ENCODE results near the gene TMEM272.
A peak's percentile ranks its signal among the peaks of the same experiment; 100 is the strongest.

TMEM272 gene

DNA sequence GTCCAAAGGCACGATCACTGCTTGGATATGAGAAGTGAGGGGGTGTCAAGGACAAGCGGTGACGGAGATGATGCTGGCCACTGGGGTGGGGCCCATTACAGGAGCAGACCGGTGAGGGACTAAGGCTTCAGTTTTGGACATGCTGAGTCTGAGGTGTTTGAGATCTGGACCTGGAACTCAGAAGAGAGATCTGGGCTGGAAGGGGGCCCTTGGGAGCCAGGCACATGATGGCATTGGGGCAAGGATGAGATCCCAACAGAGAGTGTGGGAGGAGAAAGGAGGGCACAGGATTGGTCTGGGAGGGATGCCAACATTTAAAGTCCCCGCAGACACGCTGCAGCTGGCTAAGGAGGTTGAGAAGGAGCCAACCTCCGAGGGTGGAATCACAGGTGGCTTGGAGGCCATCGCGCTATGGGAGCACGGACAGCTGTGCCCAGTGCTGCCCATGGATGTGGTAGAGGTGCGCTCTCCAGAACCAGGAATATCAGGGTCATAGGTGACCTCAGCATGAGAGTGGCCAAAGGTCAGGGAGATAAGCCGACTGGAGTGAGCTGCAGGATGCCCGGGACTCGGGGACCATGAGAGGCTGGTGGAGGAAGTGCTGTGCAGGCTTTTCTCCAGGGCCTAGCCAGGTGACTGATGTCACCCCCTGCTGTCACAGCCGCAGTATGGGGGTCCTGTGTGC is 62.8 kb downstream of the TMEM272 start:
- no peak for ATAC-seq
- no peak for TF ChIP-seq ESRRG (CRISPR knock-in tag; IDR thresholded peaks at IDR 0.05)
- TF ChIP-seq ZNF565 (CRISPR knock-in tag; conservative IDR thresholded peaks at IDR 0.05; ENCODE audit: low read depth), result no peak
- no peak for TF ChIP-seq ZC3H10 (CRISPR knock-in tag; IDR thresholded peaks at IDR 0.05)
- TF ChIP-seq ZNF8 (CRISPR knock-in tag; IDR thresholded peaks at IDR 0.05), result no peak
- TF ChIP-seq ZFP30 (CRISPR knock-in tag; IDR thresholded peaks at IDR 0.05), result no peak
- TF ChIP-seq, protein P1, sequence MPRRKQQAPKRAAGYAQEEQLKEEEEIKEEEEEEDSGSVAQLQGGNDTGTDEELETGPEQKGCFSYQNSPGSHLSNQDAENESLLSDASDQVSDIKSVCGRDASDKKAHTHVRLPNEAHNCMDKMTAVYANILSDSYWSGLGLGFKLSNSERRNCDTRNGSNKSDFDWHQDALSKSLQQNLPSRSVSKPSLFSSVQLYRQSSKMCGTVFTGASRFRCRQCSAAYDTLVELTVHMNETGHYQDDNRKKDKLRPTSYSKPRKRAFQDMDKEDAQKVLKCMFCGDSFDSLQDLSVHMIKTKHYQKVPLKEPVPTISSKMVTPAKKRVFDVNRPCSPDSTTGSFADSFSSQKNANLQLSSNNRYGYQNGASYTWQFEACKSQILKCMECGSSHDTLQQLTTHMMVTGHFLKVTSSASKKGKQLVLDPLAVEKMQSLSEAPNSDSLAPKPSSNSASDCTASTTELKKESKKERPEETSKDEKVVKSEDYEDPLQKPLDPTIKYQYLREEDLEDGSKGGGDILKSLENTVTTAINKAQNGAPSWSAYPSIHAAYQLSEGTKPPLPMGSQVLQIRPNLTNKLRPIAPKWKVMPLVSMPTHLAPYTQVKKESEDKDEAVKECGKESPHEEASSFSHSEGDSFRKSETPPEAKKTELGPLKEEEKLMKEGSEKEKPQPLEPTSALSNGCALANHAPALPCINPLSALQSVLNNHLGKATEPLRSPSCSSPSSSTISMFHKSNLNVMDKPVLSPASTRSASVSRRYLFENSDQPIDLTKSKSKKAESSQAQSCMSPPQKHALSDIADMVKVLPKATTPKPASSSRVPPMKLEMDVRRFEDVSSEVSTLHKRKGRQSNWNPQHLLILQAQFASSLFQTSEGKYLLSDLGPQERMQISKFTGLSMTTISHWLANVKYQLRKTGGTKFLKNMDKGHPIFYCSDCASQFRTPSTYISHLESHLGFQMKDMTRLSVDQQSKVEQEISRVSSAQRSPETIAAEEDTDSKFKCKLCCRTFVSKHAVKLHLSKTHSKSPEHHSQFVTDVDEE (CRISPR knock-in tag; IDR thresholded peaks at IDR 0.05), result no peak
- no peak for TF ChIP-seq TOX (CRISPR knock-in tag; IDR thresholded peaks at IDR 0.05; ENCODE audit: borderline replicate concordance)
- no peak for TF ChIP-seq ZFP3 (CRISPR knock-in tag; IDR thresholded peaks at IDR 0.05)
- no peak for TF ChIP-seq OSR1 (CRISPR knock-in tag; IDR thresholded peaks at IDR 0.05)
- TF ChIP-seq, protein P2, sequence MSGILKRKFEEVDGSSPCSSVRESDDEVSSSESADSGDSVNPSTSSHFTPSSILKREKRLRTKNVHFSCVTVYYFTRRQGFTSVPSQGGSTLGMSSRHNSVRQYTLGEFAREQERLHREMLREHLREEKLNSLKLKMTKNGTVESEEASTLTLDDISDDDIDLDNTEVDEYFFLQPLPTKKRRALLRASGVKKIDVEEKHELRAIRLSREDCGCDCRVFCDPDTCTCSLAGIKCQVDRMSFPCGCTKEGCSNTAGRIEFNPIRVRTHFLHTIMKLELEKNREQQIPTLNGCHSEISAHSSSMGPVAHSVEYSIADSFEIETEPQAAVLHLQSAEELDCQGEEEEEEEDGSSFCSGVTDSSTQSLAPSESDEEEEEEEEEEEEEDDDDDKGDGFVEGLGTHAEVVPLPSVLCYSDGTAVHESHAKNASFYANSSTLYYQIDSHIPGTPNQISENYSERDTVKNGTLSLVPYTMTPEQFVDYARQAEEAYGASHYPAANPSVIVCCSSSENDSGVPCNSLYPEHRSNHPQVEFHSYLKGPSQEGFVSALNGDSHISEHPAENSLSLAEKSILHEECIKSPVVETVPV (CRISPR knock-in tag; IDR thresholded peaks at IDR 0.05), result no peak
- TF ChIP-seq SNAI2 (CRISPR knock-in tag; IDR thresholded peaks at IDR 0.05), result no peak
- TF ChIP-seq, protein P3, sequence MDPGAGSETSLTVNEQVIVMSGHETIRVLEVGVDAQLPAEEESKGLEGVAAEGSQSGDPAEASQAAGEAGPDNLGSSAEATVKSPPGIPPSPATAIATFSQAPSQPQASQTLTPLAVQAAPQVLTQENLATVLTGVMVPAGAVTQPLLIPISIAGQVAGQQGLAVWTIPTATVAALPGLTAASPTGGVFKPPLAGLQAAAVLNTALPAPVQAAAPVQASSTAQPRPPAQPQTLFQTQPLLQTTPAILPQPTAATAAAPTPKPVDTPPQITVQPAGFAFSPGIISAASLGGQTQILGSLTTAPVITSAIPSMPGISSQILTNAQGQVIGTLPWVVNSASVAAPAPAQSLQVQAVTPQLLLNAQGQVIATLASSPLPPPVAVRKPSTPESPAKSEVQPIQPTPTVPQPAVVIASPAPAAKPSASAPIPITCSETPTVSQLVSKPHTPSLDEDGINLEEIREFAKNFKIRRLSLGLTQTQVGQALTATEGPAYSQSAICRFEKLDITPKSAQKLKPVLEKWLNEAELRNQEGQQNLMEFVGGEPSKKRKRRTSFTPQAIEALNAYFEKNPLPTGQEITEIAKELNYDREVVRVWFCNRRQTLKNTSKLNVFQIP (CRISPR knock-in tag; IDR thresholded peaks at IDR 0.05; ENCODE audit: borderline replicate concordance, low read depth), result no peak
- TF ChIP-seq, protein P4, sequence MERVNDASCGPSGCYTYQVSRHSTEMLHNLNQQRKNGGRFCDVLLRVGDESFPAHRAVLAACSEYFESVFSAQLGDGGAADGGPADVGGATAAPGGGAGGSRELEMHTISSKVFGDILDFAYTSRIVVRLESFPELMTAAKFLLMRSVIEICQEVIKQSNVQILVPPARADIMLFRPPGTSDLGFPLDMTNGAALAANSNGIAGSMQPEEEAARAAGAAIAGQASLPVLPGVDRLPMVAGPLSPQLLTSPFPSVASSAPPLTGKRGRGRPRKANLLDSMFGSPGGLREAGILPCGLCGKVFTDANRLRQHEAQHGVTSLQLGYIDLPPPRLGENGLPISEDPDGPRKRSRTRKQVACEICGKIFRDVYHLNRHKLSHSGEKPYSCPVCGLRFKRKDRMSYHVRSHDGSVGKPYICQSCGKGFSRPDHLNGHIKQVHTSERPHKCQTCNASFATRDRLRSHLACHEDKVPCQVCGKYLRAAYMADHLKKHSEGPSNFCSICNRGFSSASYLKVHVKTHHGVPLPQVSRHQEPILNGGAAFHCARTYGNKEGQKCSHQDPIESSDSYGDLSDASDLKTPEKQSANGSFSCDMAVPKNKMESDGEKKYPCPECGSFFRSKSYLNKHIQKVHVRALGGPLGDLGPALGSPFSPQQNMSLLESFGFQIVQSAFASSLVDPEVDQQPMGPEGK (CRISPR knock-in tag; IDR thresholded peaks at IDR 0.05; ENCODE audit: borderline replicate concordance), result no peak
- TF ChIP-seq ZNF70 (CRISPR knock-in tag; IDR thresholded peaks at IDR 0.05), result no peak
- TF ChIP-seq RARB (CRISPR knock-in tag; IDR thresholded peaks at IDR 0.05), result no peak
- TF ChIP-seq TCF4 (CRISPR knock-in tag; IDR thresholded peaks at IDR 0.05; ENCODE audit: borderline replicate concordance), result no peak
- no peak for TF ChIP-seq PPARA (CRISPR knock-in tag; IDR thresholded peaks at IDR 0.05; ENCODE audit: borderline replicate concordance)
- no peak for TF ChIP-seq CSDC2 (CRISPR knock-in tag; IDR thresholded peaks at IDR 0.05)
- TF ChIP-seq GLIS3 (CRISPR knock-in tag; IDR thresholded peaks at IDR 0.05), result no peak

DNA sequence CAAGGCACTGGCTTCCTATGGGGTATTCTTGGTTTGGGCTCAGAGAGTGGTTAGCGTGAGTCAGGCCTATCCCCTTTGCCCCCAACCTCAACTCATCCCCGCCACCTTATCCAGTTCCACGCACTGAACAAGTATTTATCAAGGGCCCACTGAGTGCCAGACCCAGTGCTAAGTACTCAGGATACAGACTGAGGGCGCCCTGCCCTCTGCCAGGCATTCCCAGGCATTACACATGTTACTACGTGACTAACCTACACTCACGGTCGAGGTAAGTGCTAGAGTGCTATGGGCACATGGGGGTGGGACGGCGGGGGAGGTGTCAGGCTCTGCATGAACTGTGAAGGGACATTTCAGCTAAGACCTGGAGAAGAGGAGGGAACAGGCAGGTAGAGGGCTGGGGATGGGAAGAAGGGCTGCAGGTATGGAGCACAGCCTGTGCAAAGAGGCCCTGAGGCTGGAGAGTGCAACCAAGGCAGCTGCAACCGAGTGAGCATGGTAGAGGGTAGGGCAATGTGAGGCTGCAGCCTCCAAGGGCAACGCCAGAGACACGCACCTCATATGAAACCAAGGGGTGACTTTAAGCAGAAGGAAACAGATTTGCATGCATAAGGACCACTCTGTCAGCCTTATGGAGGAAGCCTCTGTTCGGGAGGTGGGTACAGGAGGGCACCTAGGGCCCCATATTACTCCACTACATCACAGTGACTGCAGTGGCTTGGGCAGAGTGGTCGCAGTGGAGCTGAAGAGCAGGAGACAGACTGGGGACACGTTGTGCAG is 63.5 kb downstream of the TMEM272 start:
- peak; percentile 55 for ATAC-seq
- TF ChIP-seq, protein P5, sequence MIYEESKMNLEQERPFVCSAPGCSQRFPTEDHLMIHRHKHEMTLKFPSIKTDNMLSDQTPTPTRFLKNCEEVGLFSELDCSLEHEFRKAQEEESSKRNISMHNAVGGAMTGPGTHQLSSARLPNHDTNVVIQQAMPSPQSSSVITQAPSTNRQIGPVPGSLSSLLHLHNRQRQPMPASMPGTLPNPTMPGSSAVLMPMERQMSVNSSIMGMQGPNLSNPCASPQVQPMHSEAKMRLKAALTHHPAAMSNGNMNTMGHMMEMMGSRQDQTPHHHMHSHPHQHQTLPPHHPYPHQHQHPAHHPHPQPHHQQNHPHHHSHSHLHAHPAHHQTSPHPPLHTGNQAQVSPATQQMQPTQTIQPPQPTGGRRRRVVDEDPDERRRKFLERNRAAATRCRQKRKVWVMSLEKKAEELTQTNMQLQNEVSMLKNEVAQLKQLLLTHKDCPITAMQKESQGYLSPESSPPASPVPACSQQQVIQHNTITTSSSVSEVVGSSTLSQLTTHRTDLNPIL (CRISPR knock-in tag; IDR thresholded peaks at IDR 0.05; ENCODE audit: low read depth), result no peak
- TF ChIP-seq SNAI2 (CRISPR knock-in tag; IDR thresholded peaks at IDR 0.05) (no peak), BACH2 (CRISPR knock-in tag; IDR thresholded peaks at IDR 0.05; ENCODE audit: borderline replicate concordance) (no peak), ZC3H10 (CRISPR knock-in tag; IDR thresholded peaks at IDR 0.05) (no peak), ISL1 (CRISPR knock-in tag; IDR thresholded peaks at IDR 0.05) (no peak), TOX (CRISPR knock-in tag; IDR thresholded peaks at IDR 0.05; ENCODE audit: borderline replicate concordance) (no peak), ESRRG (CRISPR knock-in tag; IDR thresholded peaks at IDR 0.05) (no peak)
- TF ChIP-seq, protein P3 (CRISPR knock-in tag; IDR thresholded peaks at IDR 0.05; ENCODE audit: borderline replicate concordance, low read depth), result no peak
- TF ChIP-seq, protein P4 (CRISPR knock-in tag; IDR thresholded peaks at IDR 0.05; ENCODE audit: borderline replicate concordance), result no peak
